ENCODE results near the gene COX11. TPM values are rescaled to one million over a fixed set of nuclear protein-coding genes. Genes with fewer than 3 reads are reported as not detected.

The COX11 gene
- total RNA-seq, 1 experiment from 2014 or later, result 38.5 TPM

DNA sequence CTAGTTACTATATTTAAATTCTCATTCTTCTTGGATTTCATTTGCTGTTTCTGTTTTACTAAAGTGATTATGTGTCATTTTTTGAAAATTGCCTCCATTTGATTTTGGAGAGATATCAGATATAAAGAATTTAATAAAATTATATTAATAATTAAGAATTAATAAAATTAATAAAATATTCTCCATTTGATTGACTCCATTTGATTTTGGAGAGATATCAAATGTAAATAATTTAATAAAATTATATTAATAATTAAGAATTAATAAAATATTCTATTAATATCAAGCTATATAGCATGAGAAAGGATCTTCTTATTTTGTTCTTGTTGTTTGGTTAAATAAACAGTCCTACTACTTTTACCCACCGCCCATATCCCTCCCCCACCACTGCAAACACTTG, 23.1 kb upstream of the COX11 start:
- ChIA-PET POLR2A (interaction anchor here (1.8 kb wide), 1 partner anchor 22 kb away, joined by 4 read pairs; no protein-coding TSS in a partner anchor), CTCF (interaction anchor here (0.6 to 6.7 kb wide), 14 partner anchors 8 to 1411 kb away, joined by 3 to 154 read pairs (median 6); no protein-coding TSS in a partner anchor)
- no peak overlapping the region for H3K4me3 Mint-ChIP-seq (ENCODE audit: unreplicated experiment)
- H3K27ac Mint-ChIP-seq (ENCODE audit: low read depth, unreplicated experiment), result no peak overlapping the region
- peaks cover 7% of the 10 kb centered on the region for H3K36me3 Mint-ChIP-seq (ENCODE audit: insufficient read depth, unreplicated experiment)
- BruUV-seq (replicated peaks), result no TSS peak
- H3K9me3 Mint-ChIP-seq (ENCODE audit: unreplicated experiment), result no peaks in the 10 kb centered on the region
- no peak for DNase-seq (ENCODE audit: unreplicated experiment)
- H3K27me3 Mint-ChIP-seq (ENCODE audit: insufficient read depth, unreplicated experiment), result no peaks in the 10 kb centered on the region
- TF ChIP-seq, protein P1, sequence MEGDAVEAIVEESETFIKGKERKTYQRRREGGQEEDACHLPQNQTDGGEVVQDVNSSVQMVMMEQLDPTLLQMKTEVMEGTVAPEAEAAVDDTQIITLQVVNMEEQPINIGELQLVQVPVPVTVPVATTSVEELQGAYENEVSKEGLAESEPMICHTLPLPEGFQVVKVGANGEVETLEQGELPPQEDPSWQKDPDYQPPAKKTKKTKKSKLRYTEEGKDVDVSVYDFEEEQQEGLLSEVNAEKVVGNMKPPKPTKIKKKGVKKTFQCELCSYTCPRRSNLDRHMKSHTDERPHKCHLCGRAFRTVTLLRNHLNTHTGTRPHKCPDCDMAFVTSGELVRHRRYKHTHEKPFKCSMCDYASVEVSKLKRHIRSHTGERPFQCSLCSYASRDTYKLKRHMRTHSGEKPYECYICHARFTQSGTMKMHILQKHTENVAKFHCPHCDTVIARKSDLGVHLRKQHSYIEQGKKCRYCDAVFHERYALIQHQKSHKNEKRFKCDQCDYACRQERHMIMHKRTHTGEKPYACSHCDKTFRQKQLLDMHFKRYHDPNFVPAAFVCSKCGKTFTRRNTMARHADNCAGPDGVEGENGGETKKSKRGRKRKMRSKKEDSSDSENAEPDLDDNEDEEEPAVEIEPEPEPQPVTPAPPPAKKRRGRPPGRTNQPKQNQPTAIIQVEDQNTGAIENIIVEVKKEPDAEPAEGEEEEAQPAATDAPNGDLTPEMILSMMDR (IDR thresholded peaks at IDR 0.05; ENCODE audit: unreplicated experiment), result no peak
- no peaks in the 10 kb centered on the region for H3K4me1 Mint-ChIP-seq (ENCODE audit: insufficient read depth, unreplicated experiment)
- intact Hi-C loops (cut with micrococcal nuclease), result no loop called here

DNA sequence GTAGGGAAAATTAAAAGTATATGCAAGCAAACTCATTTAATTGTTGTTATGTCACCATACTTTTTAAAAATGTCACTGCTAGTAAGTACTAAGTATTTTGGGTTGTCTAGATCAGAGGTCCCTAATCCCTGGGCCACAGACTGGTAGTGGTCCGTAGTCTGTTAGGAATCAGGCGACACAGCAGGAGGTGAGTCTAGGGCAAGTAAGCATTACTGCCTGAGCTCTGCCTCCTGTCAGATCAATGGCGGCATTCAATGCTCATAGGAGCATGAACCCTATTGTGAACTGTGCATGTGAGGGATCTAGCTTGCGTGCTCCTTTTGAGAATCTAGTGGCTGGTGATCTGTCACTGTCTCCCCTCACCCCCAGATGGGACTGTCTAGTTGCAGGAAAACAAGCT, 21.7 kb upstream of the COX11 start:
- intact Hi-C loops (cut with micrococcal nuclease), result no loop called here

DNA sequence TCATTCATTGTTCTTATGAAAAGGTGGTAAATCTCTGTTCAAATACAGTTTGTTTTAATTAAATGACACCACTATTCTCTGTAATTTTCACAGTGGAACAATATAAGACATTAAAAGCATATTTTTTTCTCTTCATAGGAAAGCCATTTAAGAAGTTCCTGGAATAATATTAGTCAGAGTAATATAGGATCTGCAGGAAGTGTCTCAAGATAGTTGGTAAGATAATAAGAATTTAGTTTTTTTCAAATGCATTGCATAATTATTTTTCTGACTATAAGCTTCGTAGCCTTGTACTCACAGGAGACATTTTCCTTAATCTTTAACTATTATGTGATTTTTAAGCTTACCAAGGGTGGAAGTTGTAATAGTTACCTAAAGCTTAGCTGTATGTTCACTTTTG, 17.0 kb upstream of the COX11 start:
- Mint-ChIP-seq H3K27me3 (ENCODE audit: insufficient read depth, unreplicated experiment) (no peaks in the 10 kb centered on the region), H3K36me3 (ENCODE audit: insufficient read depth, unreplicated experiment) (no peaks in the 10 kb centered on the region), H3K4me3 (ENCODE audit: unreplicated experiment) (no peak overlapping the region), H3K9me3 (ENCODE audit: unreplicated experiment) (no peaks in the 10 kb centered on the region), H3K27ac (ENCODE audit: low read depth, unreplicated experiment) (no peak overlapping the region), H3K4me1 (ENCODE audit: insufficient read depth, unreplicated experiment) (peaks cover 13% of the 10 kb centered on the region)
- ChIA-PET CTCF (interaction anchor here (0.8 to 2.1 kb wide), 6 partner anchors 8 to 617 kb away, joined by 3 to 14 read pairs (median 4); no protein-coding TSS in a partner anchor), POLR2A (interaction anchor here (1.5 kb wide), 1 partner anchor 83 kb away, joined by 4 read pairs; no protein-coding TSS in a partner anchor)
- no TSS peak for BruUV-seq (replicated peaks)
- intact Hi-C loops (cut with micrococcal nuclease), result no loop called here
- DNase-seq (ENCODE audit: unreplicated experiment), result no peak
- TF ChIP-seq, protein P1 (IDR thresholded peaks at IDR 0.05; ENCODE audit: unreplicated experiment), result no peak

More for the DNA sequence above, 21.7 kb upstream of the COX11 start:
- no TSS peak for BruUV-seq (replicated peaks)
- ChIA-PET POLR2A (interaction anchor here (0.6 kb wide), 1 partner anchor 382 kb away, joined by 3 read pairs; no protein-coding TSS in a partner anchor), CTCF (interaction anchor here (0.6 to 6.5 kb wide), 3 partner anchors 338 to 366 kb away, joined by 3 to 92 read pairs (median 4); no protein-coding TSS in a partner anchor)
- DNase-seq (ENCODE audit: unreplicated experiment), result no peak
- Mint-ChIP-seq H3K36me3 (ENCODE audit: insufficient read depth, unreplicated experiment) (peaks cover 7% of the 10 kb centered on the region), H3K4me3 (ENCODE audit: unreplicated experiment) (no peak overlapping the region), H3K4me1 (ENCODE audit: insufficient read depth, unreplicated experiment) (no peaks in the 10 kb centered on the region), H3K9me3 (ENCODE audit: unreplicated experiment) (no peaks in the 10 kb centered on the region), H3K27me3 (ENCODE audit: insufficient read depth, unreplicated experiment) (no peaks in the 10 kb centered on the region), H3K27ac (ENCODE audit: low read depth, unreplicated experiment) (no peak overlapping the region)
- TF ChIP-seq, protein P1 (IDR thresholded peaks at IDR 0.05; ENCODE audit: unreplicated experiment), result no peak

DNA sequence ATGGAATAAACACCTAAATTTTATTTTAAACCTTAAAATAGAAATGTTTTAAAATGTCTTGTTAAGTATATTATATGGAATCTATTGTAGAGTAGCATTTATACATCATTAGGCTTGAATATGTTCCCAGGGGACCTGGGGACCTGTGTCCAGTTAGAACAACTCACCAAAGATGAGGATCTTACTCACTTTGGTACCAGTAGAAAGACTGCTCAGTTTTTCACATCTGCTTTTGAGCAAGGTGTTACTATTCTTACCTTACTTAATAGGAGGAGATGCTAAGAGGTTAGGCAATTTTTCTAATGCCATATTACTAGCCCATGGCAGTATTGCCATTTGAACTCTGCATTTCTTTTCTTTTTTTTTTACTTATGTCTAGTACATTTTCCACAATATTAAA, 14.8 kb upstream of the COX11 start:
- Mint-ChIP-seq H3K4me1 (ENCODE audit: insufficient read depth, unreplicated experiment) (peaks cover 19% of the 10 kb centered on the region), H3K4me3 (ENCODE audit: unreplicated experiment) (no peak overlapping the region), H3K36me3 (ENCODE audit: insufficient read depth, unreplicated experiment) (no peaks in the 10 kb centered on the region), H3K27me3 (ENCODE audit: insufficient read depth, unreplicated experiment) (no peaks in the 10 kb centered on the region), H3K27ac (ENCODE audit: low read depth, unreplicated experiment) (no peak overlapping the region), H3K9me3 (ENCODE audit: unreplicated experiment) (no peaks in the 10 kb centered on the region)
- DNase-seq (ENCODE audit: unreplicated experiment), result no peak
- intact Hi-C loops (cut with micrococcal nuclease), result no loop called here
- CTCF ChIA-PET, result interaction anchor here (1.0 to 2.1 kb wide), 2 partner anchors 9 to 10 kb away, joined by 3 to 14 read pairs; no protein-coding TSS in a partner anchor
- TF ChIP-seq, protein P1 (IDR thresholded peaks at IDR 0.05; ENCODE audit: unreplicated experiment), result no peak
- no TSS peak for BruUV-seq (replicated peaks)
- POLR2A ChIA-PET, result no interaction called here

All from MCF 10A (cell line).